ENCODE results near the gene CD320.

The CD320 gene

GRCh38 chr19:8311461-8312260 lies 3.5 kb upstream of the CD320 start:
- no peak for DNase-seq (ENCODE audit: low read depth)
- H3K4me3 ChIP-seq (ENCODE audit: low read depth, low read length): no peak overlapping the region
- in situ Hi-C loops (cut with HindIII; ENCODE audit: low sequenced_read_pairs): no loop called here
- no peak for TF ChIP-seq CTCF (IDR thresholded peaks at IDR 0.05; ENCODE audit: low read depth, low read length, missing control alignments)

GRCh38 chr19:8310342-8311055 lies 2.3 kb upstream of the CD320 start:
- in situ Hi-C loops (cut with HindIII; ENCODE audit: low sequenced_read_pairs): no loop called here
- no peak overlapping the region for H3K4me3 ChIP-seq (ENCODE audit: low read depth, low read length)
- TF ChIP-seq CTCF (IDR thresholded peaks at IDR 0.05; ENCODE audit: low read depth, low read length, missing control alignments): no peak
- DNase-seq (ENCODE audit: low read depth): no peak

GRCh38 chr19:8308891-8309291 lies 733 bp upstream of the CD320 start:
- no peak for TF ChIP-seq CTCF (IDR thresholded peaks at IDR 0.05; ENCODE audit: low read depth, low read length, missing control alignments)
- DNase-seq (ENCODE audit: low read depth): no peak
- in situ Hi-C loops (cut with HindIII; ENCODE audit: low sequenced_read_pairs): no loop called here
- H3K4me3 ChIP-seq (ENCODE audit: low read depth, low read length): peak overlapping the region; percentile 56

GRCh38 chr19:8307400-8307964 lies 676 bp downstream of the CD320 start:
- DNase-seq (ENCODE audit: low read depth): no peak
- H3K4me3 ChIP-seq (ENCODE audit: low read depth, low read length): peak overlapping the region; percentile 56
- in situ Hi-C loops (cut with HindIII; ENCODE audit: low sequenced_read_pairs): no loop called here
- TF ChIP-seq CTCF (IDR thresholded peaks at IDR 0.05; ENCODE audit: low read depth, low read length, missing control alignments): no peak

- no peak overlapping the region for H3K4me3 ChIP-seq (ENCODE audit: low read depth, low read length)
- TF ChIP-seq CTCF (IDR thresholded peaks at IDR 0.05; ENCODE audit: low read depth, low read length, missing control alignments): no peak
- DNase-seq (ENCODE audit: low read depth): no peak
- in situ Hi-C loops (cut with HindIII; ENCODE audit: low sequenced_read_pairs): no loop called here
Observed at GRCh38 chr19:8306235-8307054, 1.7 kb downstream of the CD320 start.

GRCh38 chr19:8305798-8306197 lies 2.4 kb downstream of the CD320 start:
- in situ Hi-C loops (cut with HindIII; ENCODE audit: low sequenced_read_pairs): no loop called here
- DNase-seq (ENCODE audit: low read depth): no peak

More at GRCh38 chr19:8305798-8306197, 2.4 kb downstream of the CD320 start:
- no peak overlapping the region for H3K4me3 ChIP-seq (ENCODE audit: low read depth, low read length)
- TF ChIP-seq CTCF (IDR thresholded peaks at IDR 0.05; ENCODE audit: low read depth, low read length, missing control alignments): no peak

Data from astrocyte of the cerebellum (primary cell).